ENCODE results near the gene MLH1. TPM values are rescaled to one million over a fixed set of nuclear protein-coding genes. Genes with fewer than 3 reads are reported as not detected.
"Not testable (repeated sequence)": the region's sequence is repeated elsewhere in the genome, so short reads cannot be mapped to it uniquely, and the experiment has no call there.

The MLH1 gene
- total RNA-seq, 1 donor from 2014 or later: 61.6 TPM

DNA sequence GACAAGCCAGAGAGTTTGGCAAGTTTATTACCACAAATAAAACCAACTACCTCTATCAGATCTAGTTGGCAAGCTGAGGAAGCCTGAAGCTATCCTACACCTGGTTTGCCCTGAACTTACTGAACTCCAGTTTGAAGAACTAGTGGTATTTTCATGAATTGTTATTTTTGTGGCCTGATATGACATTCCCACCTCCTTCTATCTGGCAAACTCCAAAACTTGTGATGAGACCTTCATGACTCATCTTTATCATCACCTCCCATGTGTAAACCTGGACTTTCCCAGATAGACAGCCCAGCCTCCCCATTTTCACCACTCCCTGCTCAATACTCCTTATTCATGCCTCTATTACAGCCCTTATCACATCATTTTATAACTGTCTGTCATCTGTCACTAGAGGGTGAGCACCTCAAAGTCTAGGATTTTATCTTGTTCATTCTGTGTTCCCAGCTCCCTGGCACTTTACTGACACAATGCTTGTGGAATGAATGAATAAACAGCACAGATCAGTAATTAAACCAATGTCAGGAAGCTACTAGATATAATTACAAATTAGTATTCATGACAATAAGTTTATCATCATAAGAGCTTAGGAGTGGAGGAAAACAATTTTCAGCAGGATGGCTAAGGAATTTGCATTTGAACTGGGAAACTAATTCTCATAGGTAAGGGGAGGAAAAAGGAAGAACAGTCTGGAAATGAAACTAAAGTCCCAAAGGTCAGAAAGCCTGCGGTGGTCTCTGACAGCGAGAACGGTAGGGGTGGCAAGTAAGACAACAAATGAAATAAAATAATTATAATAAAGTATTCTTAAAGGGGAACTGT, 35.2 kb upstream of the MLH1 start:
- Histone ChIP-seq H3K4me3 (no peak overlapping the region), H3K4me1 (no peaks in the 10 kb centered on the region), H3K9me3 (no peaks in the 10 kb centered on the region), H3K36me3 (no peaks in the 10 kb centered on the region), H3K27me3 (no peaks in the 10 kb centered on the region), H3K27ac (no peak overlapping the region)
- no peak for TF ChIP-seq POLR2A (IDR thresholded peaks at IDR 0.05)
- TF ChIP-seq, protein P1, sequence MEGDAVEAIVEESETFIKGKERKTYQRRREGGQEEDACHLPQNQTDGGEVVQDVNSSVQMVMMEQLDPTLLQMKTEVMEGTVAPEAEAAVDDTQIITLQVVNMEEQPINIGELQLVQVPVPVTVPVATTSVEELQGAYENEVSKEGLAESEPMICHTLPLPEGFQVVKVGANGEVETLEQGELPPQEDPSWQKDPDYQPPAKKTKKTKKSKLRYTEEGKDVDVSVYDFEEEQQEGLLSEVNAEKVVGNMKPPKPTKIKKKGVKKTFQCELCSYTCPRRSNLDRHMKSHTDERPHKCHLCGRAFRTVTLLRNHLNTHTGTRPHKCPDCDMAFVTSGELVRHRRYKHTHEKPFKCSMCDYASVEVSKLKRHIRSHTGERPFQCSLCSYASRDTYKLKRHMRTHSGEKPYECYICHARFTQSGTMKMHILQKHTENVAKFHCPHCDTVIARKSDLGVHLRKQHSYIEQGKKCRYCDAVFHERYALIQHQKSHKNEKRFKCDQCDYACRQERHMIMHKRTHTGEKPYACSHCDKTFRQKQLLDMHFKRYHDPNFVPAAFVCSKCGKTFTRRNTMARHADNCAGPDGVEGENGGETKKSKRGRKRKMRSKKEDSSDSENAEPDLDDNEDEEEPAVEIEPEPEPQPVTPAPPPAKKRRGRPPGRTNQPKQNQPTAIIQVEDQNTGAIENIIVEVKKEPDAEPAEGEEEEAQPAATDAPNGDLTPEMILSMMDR (IDR thresholded peaks at IDR 0.05): no peak
- no peak for TF ChIP-seq POLR2AphosphoS5 (IDR thresholded peaks at IDR 0.05; ENCODE audit: insufficient read depth in 1 of 2, low read depth in 1 of 2)
- intact Hi-C loops (cut with DNase I): loop anchor here (10.0 kb wide), 1 partner anchor 233 kb away; no protein-coding TSS in a partner anchor
- DNase-seq (ENCODE audit: extremely low spot score in 2 of 2): no peak

GRCh38 chr3:36959821-36960220, 33.5 kb upstream of the MLH1 start:
- no peak for TF ChIP-seq POLR2A (IDR thresholded peaks at IDR 0.05)
- TF ChIP-seq POLR2AphosphoS5 (IDR thresholded peaks at IDR 0.05; ENCODE audit: insufficient read depth in 1 of 2, low read depth in 1 of 2): no peak
- TF ChIP-seq, protein P1 (IDR thresholded peaks at IDR 0.05): no peak
- no peak overlapping the region for H3K4me3 ChIP-seq
- DNase-seq (ENCODE audit: extremely low spot score in 2 of 2): no peak
- H3K36me3 ChIP-seq: no peaks in the 10 kb centered on the region
- no peaks in the 10 kb centered on the region for H3K27me3 ChIP-seq
- H3K4me1 ChIP-seq: no peaks in the 10 kb centered on the region
- H3K9me3 ChIP-seq: no peaks in the 10 kb centered on the region
- intact Hi-C loops (cut with DNase I): loop anchor here (10.0 kb wide), 1 partner anchor 235 kb away; no protein-coding TSS in a partner anchor
- no peak overlapping the region for H3K27ac ChIP-seq

DNA sequence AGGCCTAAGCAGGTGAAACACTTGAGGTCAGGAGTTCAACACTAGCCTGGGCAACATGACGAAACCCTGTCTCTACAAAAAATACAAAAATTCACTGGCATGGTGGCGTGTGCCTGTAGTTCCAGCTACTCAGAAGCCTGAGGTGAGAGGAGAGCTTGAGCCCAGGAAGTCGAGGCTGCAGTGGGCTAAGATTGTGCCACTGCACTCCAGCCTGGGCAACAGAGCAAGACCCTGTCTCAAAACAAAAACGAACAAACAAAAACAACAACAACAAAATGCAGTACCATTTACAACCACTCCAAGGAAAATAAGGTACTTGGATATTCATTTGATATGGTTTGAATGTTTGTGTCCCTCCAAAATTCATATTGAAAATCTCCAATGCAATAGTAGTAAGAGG, 32.8 kb upstream of the MLH1 start:
- intact Hi-C loops (cut with DNase I): no loop called here
- H3K27me3 ChIP-seq: no peaks in the 10 kb centered on the region
- DNase-seq (ENCODE audit: extremely low spot score in 2 of 2): no peak
- H3K4me1 ChIP-seq: no peaks in the 10 kb centered on the region
- no peak for TF ChIP-seq POLR2AphosphoS5 (IDR thresholded peaks at IDR 0.05; ENCODE audit: insufficient read depth in 1 of 2, low read depth in 1 of 2)
- TF ChIP-seq POLR2A (IDR thresholded peaks at IDR 0.05): no peak
- TF ChIP-seq, protein P1 (IDR thresholded peaks at IDR 0.05): no peak
- no peak overlapping the region for H3K4me3 ChIP-seq
- H3K36me3 ChIP-seq: no peaks in the 10 kb centered on the region
- no peak overlapping the region for H3K27ac ChIP-seq
- no peaks in the 10 kb centered on the region for H3K9me3 ChIP-seq

DNA sequence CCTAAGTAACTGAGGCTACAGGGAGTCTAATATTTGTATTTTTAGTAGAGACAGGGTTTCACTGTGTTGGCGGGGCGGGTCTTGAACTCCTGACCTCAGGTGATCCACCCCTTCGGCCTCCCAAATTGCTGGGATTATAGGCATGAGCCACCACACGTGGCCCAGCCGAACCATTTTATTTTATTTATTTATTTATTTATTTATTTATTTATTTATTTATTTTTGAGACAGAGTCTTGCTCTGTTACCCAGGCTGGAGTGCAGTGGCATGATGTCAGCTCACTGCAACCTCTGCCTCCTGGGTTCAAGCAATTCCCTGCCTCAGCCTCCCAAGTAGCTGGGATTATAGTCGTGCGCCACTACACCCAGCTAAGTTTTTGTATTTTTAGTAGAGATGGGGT, 30.3 kb upstream of the MLH1 start:
- H3K36me3 ChIP-seq; H3K4me3 ChIP-seq; intact Hi-C loops (cut with DNase I); H3K9me3 ChIP-seq; DNase-seq (ENCODE audit: extremely low spot score in 2 of 2); H3K27me3 ChIP-seq; H3K4me1 ChIP-seq; H3K27ac ChIP-seq: not testable (repeated sequence)

DNA sequence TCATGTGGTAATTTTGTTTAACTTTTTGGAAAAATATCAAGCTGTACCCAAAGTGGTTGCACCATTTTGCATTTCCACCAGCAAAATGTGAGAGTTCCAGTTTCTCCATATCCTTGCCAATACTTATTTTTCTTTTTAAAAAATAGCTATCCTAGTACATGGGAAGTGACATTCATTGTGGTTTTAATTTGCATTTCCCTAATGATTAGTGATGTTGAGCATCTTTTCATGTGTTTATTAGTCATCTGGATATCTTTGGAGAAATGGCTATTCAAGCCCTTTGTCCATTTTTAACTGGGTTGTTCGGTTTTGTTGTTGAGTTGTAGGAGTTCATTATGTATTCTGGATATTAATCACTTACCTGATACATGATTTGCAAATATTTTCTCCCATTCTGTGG, 29.0 kb upstream of the MLH1 start:
- Histone ChIP-seq H3K9me3 (no peaks in the 10 kb centered on the region), H3K36me3 (no peaks in the 10 kb centered on the region), H3K4me3 (no peak overlapping the region), H3K27ac (no peak overlapping the region), H3K27me3 (no peaks in the 10 kb centered on the region), H3K4me1 (peaks cover 2% of the 10 kb centered on the region)
- TF ChIP-seq, protein P1 (IDR thresholded peaks at IDR 0.05): no peak
- TF ChIP-seq POLR2AphosphoS5 (IDR thresholded peaks at IDR 0.05; ENCODE audit: insufficient read depth in 1 of 2, low read depth in 1 of 2) (no peak), POLR2A (IDR thresholded peaks at IDR 0.05) (no peak)
- intact Hi-C loops (cut with DNase I): no loop called here
- no peak for DNase-seq (ENCODE audit: extremely low spot score in 2 of 2)
